Upper lobe of left lung (tissue), 4 donors: Measurements from ENCODE around the gene SEMA4C.

Experiments used
- EP300 ChIP-seq, 4 donors: sonication (generic); formaldehyde crosslinking; IDR thresholded peaks; one replicate each; pipeline ENCODE4 v1.5.1; 2017; ENCODE audit warnings: antibody characterized with exemption in 4 of 4, control low read depth in 2 of 4
- POLR2A ChIP-seq, 4 donors: fragments of 450-650 bp; IDR thresholded peaks; one replicate each; pipeline ENCODE4 v1.5.1; 2016 to 2017; ENCODE audit warnings: antibody characterized with exemption in 4 of 4, mild to moderate bottlenecking in 2 of 4
- POLR2AphosphoS5 ChIP-seq, 2 donors: sonication (generic); formaldehyde crosslinking; IDR thresholded peaks; one replicate each; pipeline ENCODE4 v1.5.1; 2017; ENCODE audit warnings: antibody characterized with exemption in 2 of 2
- TF ChIP-seq, protein P1 (sequence below), 6 experiments: fragments of 450-650 bp in 4 of 6; fragments of 200-600 bp in 2 of 6; sonication (generic) in 2 of 6; IDR thresholded peaks; one replicate each; pipeline ENCODE4 v1.5.1; 2016 to 2019; ENCODE audit warnings: antibody characterized with exemption in 6 of 6

- TF ChIP-seq POLR2AphosphoS5 (IDR thresholded peaks at IDR 0.05) (no peak), EP300 (IDR thresholded peaks at IDR 0.05) (no peak), POLR2A (IDR thresholded peaks at IDR 0.05) (no peak)
- TF ChIP-seq, protein P1, sequence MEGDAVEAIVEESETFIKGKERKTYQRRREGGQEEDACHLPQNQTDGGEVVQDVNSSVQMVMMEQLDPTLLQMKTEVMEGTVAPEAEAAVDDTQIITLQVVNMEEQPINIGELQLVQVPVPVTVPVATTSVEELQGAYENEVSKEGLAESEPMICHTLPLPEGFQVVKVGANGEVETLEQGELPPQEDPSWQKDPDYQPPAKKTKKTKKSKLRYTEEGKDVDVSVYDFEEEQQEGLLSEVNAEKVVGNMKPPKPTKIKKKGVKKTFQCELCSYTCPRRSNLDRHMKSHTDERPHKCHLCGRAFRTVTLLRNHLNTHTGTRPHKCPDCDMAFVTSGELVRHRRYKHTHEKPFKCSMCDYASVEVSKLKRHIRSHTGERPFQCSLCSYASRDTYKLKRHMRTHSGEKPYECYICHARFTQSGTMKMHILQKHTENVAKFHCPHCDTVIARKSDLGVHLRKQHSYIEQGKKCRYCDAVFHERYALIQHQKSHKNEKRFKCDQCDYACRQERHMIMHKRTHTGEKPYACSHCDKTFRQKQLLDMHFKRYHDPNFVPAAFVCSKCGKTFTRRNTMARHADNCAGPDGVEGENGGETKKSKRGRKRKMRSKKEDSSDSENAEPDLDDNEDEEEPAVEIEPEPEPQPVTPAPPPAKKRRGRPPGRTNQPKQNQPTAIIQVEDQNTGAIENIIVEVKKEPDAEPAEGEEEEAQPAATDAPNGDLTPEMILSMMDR (IDR thresholded peaks at IDR 0.05), result no peak
These were observed 43.2 kb upstream of the SEMA4C start for GRCh38 chr2:96913117-96913397.
